ENCODE data around the gene RPS6KL1.

RPS6KL1 gene

GRCh38 chr14:74868739-74869138, 54.3 kb downstream of the RPS6KL1 start:
- H3K4me3 ChIP-seq (ENCODE audit: low read depth, low read length), result no peak overlapping the region
- TF ChIP-seq CTCF (IDR thresholded peaks at IDR 0.05; ENCODE audit: low read depth, low read length), result no peak

GRCh38 chr14:74867673-74868072, 55.4 kb downstream of the RPS6KL1 start:
- no peak overlapping the region for H3K4me3 ChIP-seq (ENCODE audit: low read depth, low read length)
- TF ChIP-seq CTCF (IDR thresholded peaks at IDR 0.05; ENCODE audit: low read depth, low read length), result no peak

- TF ChIP-seq CTCF (IDR thresholded peaks at IDR 0.05; ENCODE audit: low read depth, low read length), result no peak
- no peak overlapping the region for H3K4me3 ChIP-seq (ENCODE audit: low read depth, low read length)
These were observed 56.2 kb downstream of the RPS6KL1 start for GRCh38 chr14:74866708-74867389.

- no peak for TF ChIP-seq CTCF (IDR thresholded peaks at IDR 0.05; ENCODE audit: low read depth, low read length)
- H3K4me3 ChIP-seq (ENCODE audit: low read depth, low read length), result no peak overlapping the region
These were observed 57.9 kb downstream of the RPS6KL1 start for GRCh38 chr14:74865156-74865555.

- no peak overlapping the region for H3K4me3 ChIP-seq (ENCODE audit: low read depth, low read length)
- TF ChIP-seq CTCF (IDR thresholded peaks at IDR 0.05; ENCODE audit: low read depth, low read length), result no peak
These were observed 58.9 kb downstream of the RPS6KL1 start for GRCh38 chr14:74864198-74864597.

GRCh38 chr14:74863274-74863673, 59.8 kb downstream of the RPS6KL1 start:
- TF ChIP-seq CTCF (IDR thresholded peaks at IDR 0.05; ENCODE audit: low read depth, low read length), result no peak
- no peak overlapping the region for H3K4me3 ChIP-seq (ENCODE audit: low read depth, low read length)

- no peak overlapping the region for H3K4me3 ChIP-seq (ENCODE audit: low read depth, low read length)
- TF ChIP-seq CTCF (IDR thresholded peaks at IDR 0.05; ENCODE audit: low read depth, low read length), result no peak
These were observed 61.3 kb downstream of the RPS6KL1 start for GRCh38 chr14:74861734-74862090.
